Esophagus muscularis mucosa (tissue), 4 donors: ENCODE results near the gene CDH19. TPM values are rescaled to one million over a fixed set of nuclear protein-coding genes. Genes with fewer than 3 reads are reported as not detected.

Experiments
- DNase-seq: peaks from one replicate; pipeline ENCODE4 v3.0.0-alpha.2; 2017; ENCODE audit errors: extremely low spot score
- H3K27ac ChIP-seq, 4 donors: fragments of 200-600 bp; sonication (generic); replicated peaks in 1 of 4; 1 replicate in 3 of 4; 2 replicates in 1 of 4; pipeline ENCODE4 v1.5.1; 2016 to 2019; ENCODE audit warnings: mild to moderate bottlenecking in 1 of 4
- H3K27me3 ChIP-seq, 4 donors: fragments of 200-600 bp; sonication (generic); one replicate each; pipeline versions ENCODE4 v1.5.1 to v1.6.0; 2016 to 2019
- H3K36me3 ChIP-seq, 4 donors: fragments of 200-600 bp; sonication (generic); one replicate each; pipeline ENCODE4 v1.5.1; 2016 to 2019
- H3K4me1 ChIP-seq, 4 donors: fragments of 200-600 bp; sonication (generic); one replicate each; pipeline ENCODE4 v1.5.1; 2016 to 2019
- H3K4me3 ChIP-seq, 4 donors: fragments of 200-600 bp; sonication (generic); 1 replicate in 2 of 4; 2 replicates in 2 of 4; pipeline ENCODE4 v1.5.1; 2016 to 2019; ENCODE audit warnings: mild to moderate bottlenecking in 4 of 4, moderate library complexity in 1 of 4
- H3K9me3 ChIP-seq, 4 donors: fragments of 200-600 bp; sonication (generic); 1 replicate in 3 of 4; 2 replicates in 1 of 4; pipeline ENCODE4 v1.5.1; 2016 to 2019
- EP300 ChIP-seq: sonication (generic); formaldehyde crosslinking; IDR thresholded peaks from one replicate; pipeline ENCODE4 v1.6.1; 2017; ENCODE audit warnings: antibody characterized with exemption
- POLR2A ChIP-seq: fragments of 450-650 bp; IDR thresholded peaks from one replicate; pipeline ENCODE4 v1.6.1; 2017; ENCODE audit warnings: antibody characterized with exemption, moderate library complexity, mild to moderate bottlenecking, low read depth
- POLR2AphosphoS5 ChIP-seq, 2 donors: sonication (generic); formaldehyde crosslinking; IDR thresholded peaks; one replicate each; pipeline ENCODE4 v1.6.1; 2017; ENCODE audit warnings: antibody characterized with exemption in 2 of 2
- WGBS: methylation state at CpG from one replicate; pipeline ENCODE4 v1.1.5; 2018; 5-methylcytosine and 5-hydroxymethylcytosine counted together
- intact Hi-C: fragments of 100-400 bp; cut with DNase I; formaldehyde crosslinking; loops from one replicate; pipeline ENCODE4 v1.15.1; 2023
- total RNA-seq, 4 donors: library from RNA; depleted of rRNA; stranded (reverse); fragments of >200 nt; gene quantifications; one replicate each; pipeline versions ENCODE4 v1.1.0 to v1.2.1, GENCODE V29; 2016
- TF ChIP-seq, protein P1 (sequence below), 3 experiments: fragments of 200-600 bp in 2 of 3; fragments of 450-650 bp in 1 of 3; sonication (generic) in 2 of 3; IDR thresholded peaks; one replicate each; pipeline ENCODE4 v1.5.1; 2017 to 2019; ENCODE audit warnings: antibody characterized with exemption in 3 of 3, mild to moderate bottlenecking in 2 of 3, moderate library complexity in 1 of 3

The CDH19 gene
- total RNA-seq, 4 donors from 2014 or later: 36.0 to 47.3 (median 37.8) TPM

GRCh38 chr18:66601649-66602048, 2.2 kb downstream of the CDH19 start:
- no peak for TF ChIP-seq POLR2A
- TF ChIP-seq, protein P1, sequence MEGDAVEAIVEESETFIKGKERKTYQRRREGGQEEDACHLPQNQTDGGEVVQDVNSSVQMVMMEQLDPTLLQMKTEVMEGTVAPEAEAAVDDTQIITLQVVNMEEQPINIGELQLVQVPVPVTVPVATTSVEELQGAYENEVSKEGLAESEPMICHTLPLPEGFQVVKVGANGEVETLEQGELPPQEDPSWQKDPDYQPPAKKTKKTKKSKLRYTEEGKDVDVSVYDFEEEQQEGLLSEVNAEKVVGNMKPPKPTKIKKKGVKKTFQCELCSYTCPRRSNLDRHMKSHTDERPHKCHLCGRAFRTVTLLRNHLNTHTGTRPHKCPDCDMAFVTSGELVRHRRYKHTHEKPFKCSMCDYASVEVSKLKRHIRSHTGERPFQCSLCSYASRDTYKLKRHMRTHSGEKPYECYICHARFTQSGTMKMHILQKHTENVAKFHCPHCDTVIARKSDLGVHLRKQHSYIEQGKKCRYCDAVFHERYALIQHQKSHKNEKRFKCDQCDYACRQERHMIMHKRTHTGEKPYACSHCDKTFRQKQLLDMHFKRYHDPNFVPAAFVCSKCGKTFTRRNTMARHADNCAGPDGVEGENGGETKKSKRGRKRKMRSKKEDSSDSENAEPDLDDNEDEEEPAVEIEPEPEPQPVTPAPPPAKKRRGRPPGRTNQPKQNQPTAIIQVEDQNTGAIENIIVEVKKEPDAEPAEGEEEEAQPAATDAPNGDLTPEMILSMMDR (IDR thresholded peaks at IDR 0.05): no peak
- Histone ChIP-seq H3K27ac (no peak overlapping the region), H3K36me3 (no peaks in the 10 kb centered on the region), H3K9me3 (no peaks in the 10 kb centered on the region), H3K27me3 (no peaks in the 10 kb centered on the region), H3K4me3 (peak overlapping the region; percentile 13 to 31 (median 16)), H3K4me1 (no peaks in the 10 kb centered on the region)
- intact Hi-C loops: no loop called here
- no peak for DNase-seq
- 50% methylated on average over 3 of the region's 3 CpGs for WGBS

- WGBS: 27% methylated on average over 3 of the region's 3 CpGs
- Histone ChIP-seq H3K4me3 (peak overlapping the region in 2 of 4 donors; percentile 18 to 19), H3K9me3 (no peaks in the 10 kb centered on the region), H3K36me3 (no peaks in the 10 kb centered on the region), H3K27me3 (no peaks in the 10 kb centered on the region), H3K27ac (no peak overlapping the region), H3K4me1 (no peaks in the 10 kb centered on the region)
- no peak for TF ChIP-seq POLR2AphosphoS5 (IDR thresholded peaks at IDR 0.05)
- no peak for TF ChIP-seq EP300
- TF ChIP-seq, protein P1 (IDR thresholded peaks at IDR 0.05): no peak
- TF ChIP-seq POLR2A: no peak
- no peak for DNase-seq
- intact Hi-C loops: no loop called here
Observed at GRCh38 chr18:66599190-66599589, 4.7 kb downstream of the CDH19 start.

- Histone ChIP-seq H3K27me3 (no peaks in the 10 kb centered on the region), H3K4me3 (no peak overlapping the region), H3K4me1 (no peaks in the 10 kb centered on the region), H3K9me3 (no peaks in the 10 kb centered on the region), H3K36me3 (no peaks in the 10 kb centered on the region), H3K27ac (no peak overlapping the region)
- TF ChIP-seq, protein P1 (IDR thresholded peaks at IDR 0.05): no peak
- DNase-seq: no peak
- WGBS: 81% methylated on average over 4 of the region's 4 CpGs
- intact Hi-C loops: no loop called here
Observed at GRCh38 chr18:66587430-66587829, 16.5 kb downstream of the CDH19 start.

DNA sequence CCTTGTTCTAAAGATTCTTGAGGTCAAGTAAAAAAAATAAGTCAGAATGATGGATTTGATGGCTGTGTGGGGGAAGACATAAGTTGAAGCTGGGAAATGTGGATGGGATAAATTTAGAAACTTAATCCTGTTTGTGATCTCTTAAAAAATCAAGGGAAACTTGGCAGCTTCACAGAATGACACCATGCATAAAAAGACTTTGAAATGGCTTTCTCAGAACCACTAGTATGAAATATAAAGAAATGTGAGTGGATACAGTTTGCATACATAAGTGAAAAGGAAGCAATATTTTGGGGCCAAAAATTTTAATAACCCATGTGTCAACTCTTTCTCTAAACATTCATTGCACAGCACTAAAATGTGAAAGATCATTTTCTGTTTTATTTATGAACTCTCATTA, 21.7 kb downstream of the CDH19 start:
- no peaks in the 10 kb centered on the region for H3K9me3 ChIP-seq
- no peaks in the 10 kb centered on the region for H3K4me1 ChIP-seq
- no peaks in the 10 kb centered on the region for H3K36me3 ChIP-seq
- H3K27me3 ChIP-seq: no peaks in the 10 kb centered on the region
- H3K27ac ChIP-seq: no peak overlapping the region
- no peak for DNase-seq
- intact Hi-C loops: no loop called here
- H3K4me3 ChIP-seq: no peak overlapping the region
- no peak for TF ChIP-seq POLR2A
- TF ChIP-seq, protein P1 (IDR thresholded peaks at IDR 0.05): no peak
- no peak for TF ChIP-seq EP300
- no peak for TF ChIP-seq POLR2AphosphoS5 (IDR thresholded peaks at IDR 0.05)

DNA sequence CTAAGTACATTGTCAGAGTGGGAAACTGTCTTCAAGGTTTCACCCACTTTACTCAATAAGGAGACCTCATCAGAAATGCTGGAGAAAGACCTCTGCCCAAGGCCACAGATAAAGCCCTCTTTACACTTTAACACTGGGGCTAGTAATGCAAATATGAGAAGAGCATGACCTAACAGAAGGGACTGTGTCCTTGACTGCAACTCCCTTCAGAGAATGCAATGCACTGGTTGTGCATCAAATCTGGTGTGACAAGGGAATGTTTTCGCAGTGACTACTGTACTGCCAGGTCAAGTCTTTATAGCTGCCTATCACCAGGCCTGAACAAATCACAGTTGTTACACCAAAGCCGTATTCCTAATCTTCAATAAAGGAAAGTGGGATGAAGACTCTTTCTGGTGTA, 28.6 kb downstream of the CDH19 start:
- Histone ChIP-seq H3K27me3 (no peaks in the 10 kb centered on the region), H3K4me1 (no peaks in the 10 kb centered on the region), H3K36me3 (no peaks in the 10 kb centered on the region), H3K4me3 (no peak overlapping the region), H3K27ac (no peak overlapping the region), H3K9me3 (no peaks in the 10 kb centered on the region)
- 90% methylated on average over 2 of the region's 2 CpGs for WGBS
- no peak for DNase-seq
- intact Hi-C loops: no loop called here
- TF ChIP-seq, protein P1 (IDR thresholded peaks at IDR 0.05): no peak
- no peak for TF ChIP-seq EP300
- no peak for TF ChIP-seq POLR2AphosphoS5 (IDR thresholded peaks at IDR 0.05)
- TF ChIP-seq POLR2A: no peak
